Measurements from ENCODE around the gene METTL24. TPM values are rescaled to one million over a fixed set of nuclear protein-coding genes. Genes with fewer than 3 reads are reported as not detected.
A peak's percentile ranks its signal among the peaks of the same experiment; 100 is the strongest.

Gene METTL24
- total RNA-seq, 1 donor from 2014 or later, result 28.1 TPM

DNA sequence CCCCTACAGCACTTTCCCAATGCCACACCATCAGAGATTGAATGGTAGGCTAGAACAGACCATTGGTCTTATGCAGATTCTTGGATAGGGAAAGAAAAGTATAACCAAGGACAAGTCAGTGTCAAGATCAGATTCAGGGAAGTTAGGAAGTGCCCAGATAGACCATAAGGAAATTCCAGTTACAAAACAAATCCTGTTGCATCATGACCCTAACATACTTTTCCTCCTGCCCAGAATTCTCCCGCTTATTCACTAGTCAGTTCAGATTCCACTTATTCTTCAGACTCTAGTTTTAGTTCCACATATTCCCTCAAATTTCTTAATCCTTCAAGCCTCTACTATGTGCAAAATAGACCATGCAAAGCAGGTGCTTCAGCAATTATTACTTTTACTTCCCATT, 20.7 kb downstream of the METTL24 start:
- Mint-ChIP-seq H3K4me1 (peaks cover 82% of the 10 kb centered on the region), H3K4me3 (no peak overlapping the region), H3K27ac (peak overlapping the region; percentile 92), H3K36me3 (no peaks in the 10 kb centered on the region), H3K9me3 (peaks cover 5% of the 10 kb centered on the region), H3K27me3 (ENCODE audit: low read depth) (no peaks in the 10 kb centered on the region)
- no peak for DNase-seq (ENCODE audit: low spot score in 2 of 2, unreplicated experiment in 2 of 2)
- TF ChIP-seq, protein P1, sequence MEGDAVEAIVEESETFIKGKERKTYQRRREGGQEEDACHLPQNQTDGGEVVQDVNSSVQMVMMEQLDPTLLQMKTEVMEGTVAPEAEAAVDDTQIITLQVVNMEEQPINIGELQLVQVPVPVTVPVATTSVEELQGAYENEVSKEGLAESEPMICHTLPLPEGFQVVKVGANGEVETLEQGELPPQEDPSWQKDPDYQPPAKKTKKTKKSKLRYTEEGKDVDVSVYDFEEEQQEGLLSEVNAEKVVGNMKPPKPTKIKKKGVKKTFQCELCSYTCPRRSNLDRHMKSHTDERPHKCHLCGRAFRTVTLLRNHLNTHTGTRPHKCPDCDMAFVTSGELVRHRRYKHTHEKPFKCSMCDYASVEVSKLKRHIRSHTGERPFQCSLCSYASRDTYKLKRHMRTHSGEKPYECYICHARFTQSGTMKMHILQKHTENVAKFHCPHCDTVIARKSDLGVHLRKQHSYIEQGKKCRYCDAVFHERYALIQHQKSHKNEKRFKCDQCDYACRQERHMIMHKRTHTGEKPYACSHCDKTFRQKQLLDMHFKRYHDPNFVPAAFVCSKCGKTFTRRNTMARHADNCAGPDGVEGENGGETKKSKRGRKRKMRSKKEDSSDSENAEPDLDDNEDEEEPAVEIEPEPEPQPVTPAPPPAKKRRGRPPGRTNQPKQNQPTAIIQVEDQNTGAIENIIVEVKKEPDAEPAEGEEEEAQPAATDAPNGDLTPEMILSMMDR (IDR thresholded peaks at IDR 0.05; ENCODE audit: unreplicated experiment), result no peak

- Mint-ChIP-seq H3K9me3 (peaks cover 5% of the 10 kb centered on the region), H3K4me3 (peak overlapping the region; percentile 32), H3K27me3 (ENCODE audit: low read depth) (no peaks in the 10 kb centered on the region), H3K36me3 (no peaks in the 10 kb centered on the region), H3K27ac (peak overlapping the region; percentile 98), H3K4me1 (peaks cover 84% of the 10 kb centered on the region)
- no peak for DNase-seq (ENCODE audit: low spot score in 2 of 2, unreplicated experiment in 2 of 2)
- TF ChIP-seq, protein P1 (IDR thresholded peaks at IDR 0.05; ENCODE audit: unreplicated experiment), result no peak
These were observed 23.5 kb downstream of the METTL24 start for GRCh38 chr6:110334423-110335180.

- DNase-seq (ENCODE audit: low spot score in 2 of 2, unreplicated experiment in 2 of 2), result no peak
- Mint-ChIP-seq H3K36me3 (no peaks in the 10 kb centered on the region), H3K4me1 (peaks cover 86% of the 10 kb centered on the region), H3K27me3 (ENCODE audit: low read depth) (no peaks in the 10 kb centered on the region), H3K9me3 (peaks cover 5% of the 10 kb centered on the region), H3K27ac (peak overlapping the region; percentile 98), H3K4me3 (no peak overlapping the region)
- TF ChIP-seq, protein P1 (IDR thresholded peaks at IDR 0.05; ENCODE audit: unreplicated experiment), result no peak
These were observed 25.9 kb downstream of the METTL24 start for GRCh38 chr6:110332281-110332680.

GRCh38 chr6:110331816-110332215, 26.3 kb downstream of the METTL24 start:
- no peaks in the 10 kb centered on the region for H3K36me3 Mint-ChIP-seq
- TF ChIP-seq, protein P1 (IDR thresholded peaks at IDR 0.05; ENCODE audit: unreplicated experiment), result no peak
- H3K27me3 Mint-ChIP-seq (ENCODE audit: low read depth), result no peaks in the 10 kb centered on the region
- peaks cover 86% of the 10 kb centered on the region for H3K4me1 Mint-ChIP-seq
- no peak for DNase-seq (ENCODE audit: low spot score in 2 of 2, unreplicated experiment in 2 of 2)
- H3K9me3 Mint-ChIP-seq, result peaks cover 2% of the 10 kb centered on the region
- H3K27ac Mint-ChIP-seq, result peak overlapping the region; percentile 98
- H3K4me3 Mint-ChIP-seq, result peak overlapping the region; percentile 25

GRCh38 chr6:110331390-110331789, 26.8 kb downstream of the METTL24 start:
- H3K36me3 Mint-ChIP-seq, result no peaks in the 10 kb centered on the region
- H3K4me3 Mint-ChIP-seq, result peak overlapping the region; percentile 25
- H3K27me3 Mint-ChIP-seq (ENCODE audit: low read depth), result no peaks in the 10 kb centered on the region
- H3K27ac Mint-ChIP-seq, result peak overlapping the region; percentile 98
- no peaks in the 10 kb centered on the region for H3K9me3 Mint-ChIP-seq
- H3K4me1 Mint-ChIP-seq, result peaks cover 90% of the 10 kb centered on the region
- TF ChIP-seq, protein P1 (IDR thresholded peaks at IDR 0.05; ENCODE audit: unreplicated experiment), result no peak
- DNase-seq (ENCODE audit: low spot score in 2 of 2, unreplicated experiment in 2 of 2), result no peak

Measured in mesothelial cell of epicardium (in vitro differentiated cells).